ENCODE data around the gene MAP3K10. TPM values are rescaled to one million over a fixed set of nuclear protein-coding genes. Genes with fewer than 3 reads are reported as not detected.
"Not testable (repeated sequence)": the region's sequence is repeated elsewhere in the genome, so short reads cannot be mapped to it uniquely, and the experiment has no call there.

MAP3K10 gene
- total RNA-seq, 2 donors from 2014 or later, result 15.8 to 25.7 TPM

- Histone ChIP-seq H3K9me3 (no peaks in the 10 kb centered on the region), H3K4me1 (peaks cover 16% of the 10 kb centered on the region), H3K27me3 (peaks cover 0 to 9% of the 10 kb centered on the region in 2 donors), H3K27ac (no peak overlapping the region), H3K36me3 (replicated peaks in 1 of 2; ENCODE audit: insufficient read depth in 1 of 2, low read depth in 2 of 2) (no peaks in the 10 kb centered on the region), H3K4me3 (no peak overlapping the region)
- peak in 5 of 7 experiments; percentile 22 to 55 (median 48) for TF ChIP-seq CTCF (IDR thresholded peaks at IDR 0.05)
- peak in 1 of 3 donors; percentile 16 for TF ChIP-seq POLR2A (IDR thresholded peaks at IDR 0.05)
- ATAC-seq (peak; percentile 60), DNase-seq (peak; percentile 78 to 92 (median 86))
- intact Hi-C loops (cut with DNase I), result no loop called here
- WGBS, 2 donors, result 6 to 7% methylated on average over 12 to 54 of the region's 54 CpGs
Observed at GRCh38 chr19:40217027-40217810, 26.0 kb downstream of the MAP3K10 start.

- WGBS, 2 donors, result 3 to 9% methylated on average over 25 to 69 of the region's 75 CpGs
- DNase-seq (no peak), ATAC-seq (no peak)
- H3K36me3 ChIP-seq (replicated peaks in 1 of 2; ENCODE audit: insufficient read depth in 1 of 2, low read depth in 2 of 2), result no peaks in the 10 kb centered on the region
- intact Hi-C loops (cut with DNase I), result no loop called here
- H3K4me1 ChIP-seq, result peaks cover 20% of the 10 kb centered on the region
- no peak within 1 kb of the TSS for H3K27ac ChIP-seq
- H3K4me3 ChIP-seq, result no peak within 1 kb of the TSS
- no peaks in the 10 kb centered on the region for H3K9me3 ChIP-seq
- H3K27me3 ChIP-seq, result peaks cover 0 to 16% of the 10 kb centered on the region in 2 donors
- TF ChIP-seq POLR2A (IDR thresholded peaks at IDR 0.05) (no peak), CTCF (IDR thresholded peaks at IDR 0.05) (no peak)
Observed at GRCh38 chr19:40217934-40218890, 27.0 kb downstream of the MAP3K10 start, which contains the start of gene TTC9B. Gene TTC9B (minus strand): TSS chr19:40218384. CDS start chr19:40218381, 3 bp downstream.

GRCh38 chr19:40219029-40219428 is 27.8 kb downstream of the MAP3K10 start:
- 62 to 71% methylated on average over 4 of the region's 4 CpGs for whole genome bisulfite sequencing, 2 donors
- ATAC-seq; intact Hi-C loops (cut with DNase I); H3K36me3 ChIP-seq (replicated peaks in 1 of 2; ENCODE audit: insufficient read depth in 1 of 2, low read depth in 2 of 2); H3K27ac ChIP-seq; H3K4me3 ChIP-seq; H3K9me3 ChIP-seq; DNase-seq: not testable (repeated sequence)
- H3K4me1 ChIP-seq, result peaks cover 22% of the 10 kb centered on the region
- H3K27me3 ChIP-seq, result peaks cover 0 to 19% of the 10 kb centered on the region in 2 donors

GRCh38 chr19:40219721-40220276 is 28.6 kb downstream of the MAP3K10 start:
- no peak overlapping the region for H3K27ac ChIP-seq
- ATAC-seq (no peak), DNase-seq (no peak)
- H3K9me3 ChIP-seq, result no peaks in the 10 kb centered on the region
- H3K4me3 ChIP-seq, result no peak overlapping the region
- WGBS, 2 donors, result 39 to 43% methylated on average over 8 of the region's 8 CpGs
- intact Hi-C loops (cut with DNase I), result loop anchor here (5.0 kb wide), 1 partner anchor 72 kb away; no protein-coding TSS in a partner anchor
- peaks cover 22% of the 10 kb centered on the region for H3K4me1 ChIP-seq
- TF ChIP-seq CTCF (IDR thresholded peaks at IDR 0.05) (no peak), POLR2A (IDR thresholded peaks at IDR 0.05) (no peak)
- no peaks in the 10 kb centered on the region for H3K36me3 ChIP-seq (replicated peaks in 1 of 2; ENCODE audit: insufficient read depth in 1 of 2, low read depth in 2 of 2)
- H3K27me3 ChIP-seq, result peaks cover 0 to 27% of the 10 kb centered on the region in 2 donors

All from body of pancreas (tissue), 4 donors.